M059J (cell line): ENCODE results near the gene AP2A1. TPM values are rescaled to one million over a fixed set of nuclear protein-coding genes. Genes with fewer than 3 reads are reported as not detected.

ENCODE experiments used
- DNase-seq: peaks from one replicate; pipeline ENCODE4 v3.0.0-alpha.2; 2012; ENCODE audit warnings: low read depth
- total RNA-seq: library from RNA; depleted of rRNA; stranded (reverse); fragments of >200 nt; shearing (Covaris generic); gene quantifications from 2 replicates; pipeline ENCODE4 v1.2.3, GENCODE V29; 2014; rRNA removed

AP2A1 gene
- total RNA-seq, 1 experiment from 2014 or later = 113 TPM

DNA sequence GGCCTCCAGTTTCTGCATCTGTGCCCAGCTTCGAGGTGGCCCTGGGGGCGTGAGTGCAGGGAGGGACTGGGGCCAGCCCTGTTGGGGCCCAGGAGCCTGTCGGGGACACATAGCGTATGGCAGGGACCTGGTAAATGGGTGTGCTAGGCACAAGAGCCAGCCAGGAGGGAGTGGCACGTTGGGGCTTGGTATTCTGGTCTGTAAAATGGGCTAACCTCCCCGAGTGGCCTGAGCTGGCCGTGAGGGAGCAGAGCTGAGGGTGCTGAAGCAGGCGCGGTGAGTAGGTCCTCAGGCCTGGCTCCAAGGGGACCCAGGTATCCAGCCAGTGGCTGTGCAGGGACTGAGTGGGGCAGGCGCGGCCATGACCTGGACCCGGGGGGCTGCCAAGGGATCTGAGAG, 88.5 kb downstream of the AP2A1 start:
- DNase-seq = no peak

GRCh38 chr19:49855676-49856573, 89.1 kb downstream of the AP2A1 start:
- no peak for DNase-seq

- DNase-seq = no peak
Observed at GRCh38 chr19:49856574-49857021, 89.8 kb downstream of the AP2A1 start.

Other genes starting within 250 kb of the AP2A1 start
- gene RCN3, start 239.0 kb upstream of the AP2A1 start, total RNA-seq = 36.5 and 52.5 TPM in 2 replicates
- 122 and 129 TPM in 2 replicates for gene NOSIP, start 186.4 kb upstream of the AP2A1 start, total RNA-seq
- 0.17 TPM in 1 of 2 replicates, not detected in the other for gene PRRG2, start 185.7 kb upstream of the AP2A1 start, total RNA-seq
- 1.3 and 4.5 TPM in 2 replicates for gene PRR12, start 175.8 kb upstream of the AP2A1 start, total RNA-seq
- 28.9 and 43.3 TPM in 2 replicates for gene RRAS, start 126.9 kb upstream of the AP2A1 start, total RNA-seq
- 9.9 and 26.5 TPM in 2 replicates for gene SCAF1, start 124.8 kb upstream of the AP2A1 start, total RNA-seq
- gene IRF3, start 101.1 kb upstream of the AP2A1 start, total RNA-seq = 146 and 186 TPM in 2 replicates
- 6.3 and 14.1 TPM in 2 replicates for gene BCL2L12, start 101.1 kb upstream of the AP2A1 start, total RNA-seq
- gene PRMT1, start 89.7 kb upstream of the AP2A1 start, total RNA-seq = 208 and 209 TPM in 2 replicates
- gene ADM5, start 77.4 kb upstream of the AP2A1 start, total RNA-seq = 0.20 and 0.34 TPM in 2 replicates
- 21.1 and 26.7 TPM in 2 replicates for gene CPT1C, start 75.9 kb upstream of the AP2A1 start, total RNA-seq
- gene TSKS, start 3.7 kb upstream of the AP2A1 start, total RNA-seq = not detected in 2 replicates
- 23.2 and 28.6 TPM in 2 replicates for gene FUZ, start 46.3 kb downstream of the AP2A1 start, total RNA-seq
- gene MED25, start 51.3 kb downstream of the AP2A1 start, total RNA-seq = 30.2 and 45.6 TPM in 2 replicates
- 94.0 and 107 TPM in 2 replicates for gene PTOV1, start 84.2 kb downstream of the AP2A1 start, total RNA-seq
- 19.1 and 23.9 TPM in 2 replicates for gene PNKP, start 100.6 kb downstream of the AP2A1 start, total RNA-seq
- gene AKT1S1, start 110.4 kb downstream of the AP2A1 start, total RNA-seq = 13.6 and 14.8 TPM in 2 replicates
- 8.3 and 12.2 TPM in 2 replicates for gene TBC1D17, start 110.7 kb downstream of the AP2A1 start, total RNA-seq
- gene IL4I1, start 129.9 kb downstream of the AP2A1 start, total RNA-seq = 5.9 and 12.5 TPM in 2 replicates
- 18.9 and 20.5 TPM in 2 replicates for gene ATF5, start 162.2 kb downstream of the AP2A1 start, total RNA-seq
- gene NUP62, start 162.5 kb downstream of the AP2A1 start, total RNA-seq = 70.5 and 96.0 TPM in 2 replicates
- not detected in 2 replicates for gene SIGLEC11, start 194.2 kb downstream of the AP2A1 start, total RNA-seq